AML-193 (cell line): Measurements from ENCODE around the gene IGFL2.
"Not testable (repeated sequence)": the region's sequence is repeated elsewhere in the genome, so short reads cannot be mapped to it uniquely, and the experiment has no call there.

Experiments used
- DNase-seq, 2 experiments: peaks; one replicate each; lab custom pipeline; 2025; lab: John Stamatoyannopoulos, UW

Gene IGFL2

GRCh38 chr19:46147791-46148288 lies at the start of gene IGFL2:
Gene IGFL2, plus strand, starts transcription at chr19:46148238. Its CDS starts 41 bp downstream, at chr19:46148279.
- no peak for DNase-seq

- no peak for DNase-seq
These were observed 47.7 kb upstream of the IGFL2 start for GRCh38 chr19:46100344-46100743.

DNA sequence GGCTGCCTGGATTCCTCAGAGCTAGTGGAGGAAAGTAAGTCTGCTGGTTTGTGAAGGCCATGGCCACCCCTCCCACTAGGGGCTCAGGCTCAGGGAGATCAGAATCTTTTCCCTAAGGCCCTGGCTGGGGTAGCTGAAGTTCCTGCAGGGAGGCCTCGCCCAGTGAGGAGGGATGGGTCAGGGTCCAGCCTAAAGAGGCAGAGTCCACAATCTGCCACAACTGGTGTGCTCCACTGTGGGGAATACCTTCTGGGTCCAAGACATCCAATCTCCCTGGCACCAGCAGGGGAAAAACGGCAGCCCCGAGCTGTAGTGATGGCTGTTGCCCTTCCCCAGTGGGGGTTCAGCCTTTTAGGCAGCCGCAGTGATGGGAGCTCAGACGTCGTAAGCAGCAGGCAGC lies 46.7 kb upstream of the IGFL2 start:
- DNase-seq: no peak

DNA sequence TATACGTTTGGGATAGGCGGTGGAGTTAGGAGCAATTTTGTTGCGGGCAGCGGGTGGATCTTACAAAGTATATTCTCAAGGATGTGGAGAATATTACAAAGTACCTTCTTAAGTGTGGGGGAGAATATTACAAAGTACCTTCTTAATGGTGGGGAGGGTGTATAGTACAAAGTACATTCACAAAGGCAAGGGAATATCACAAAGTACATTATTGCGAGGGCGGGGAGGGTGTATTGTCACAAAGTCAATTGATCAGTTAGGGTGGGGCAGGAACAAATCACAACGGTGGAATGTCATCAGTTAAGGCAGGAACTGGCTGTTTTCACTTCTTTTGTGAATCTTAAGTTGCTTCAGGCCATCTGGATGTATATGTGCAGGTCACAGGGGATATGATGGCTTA lies 45.7 kb upstream of the IGFL2 start:
- DNase-seq: not testable (repeated sequence)

DNA sequence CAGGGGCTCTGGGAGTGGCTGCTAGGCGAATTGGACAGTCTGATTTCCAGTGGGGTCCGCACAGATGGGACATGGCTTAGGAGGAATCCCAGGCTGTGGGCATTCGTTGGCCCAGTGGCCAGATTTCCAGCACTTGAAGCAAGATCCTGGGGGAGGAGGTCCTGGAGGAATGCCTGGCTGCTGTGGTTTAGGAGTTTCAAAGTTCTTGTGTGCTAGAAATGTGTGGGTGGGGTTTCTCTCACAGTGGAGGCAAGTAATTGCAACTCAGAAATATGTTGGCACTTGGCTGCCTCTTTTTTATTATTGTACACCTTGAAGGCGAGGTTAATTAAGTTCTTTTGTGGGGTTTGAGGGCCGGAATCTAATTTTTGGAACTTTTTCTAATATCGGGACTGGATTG lies 40.7 kb upstream of the IGFL2 start:
- DNase-seq: no peak

DNA sequence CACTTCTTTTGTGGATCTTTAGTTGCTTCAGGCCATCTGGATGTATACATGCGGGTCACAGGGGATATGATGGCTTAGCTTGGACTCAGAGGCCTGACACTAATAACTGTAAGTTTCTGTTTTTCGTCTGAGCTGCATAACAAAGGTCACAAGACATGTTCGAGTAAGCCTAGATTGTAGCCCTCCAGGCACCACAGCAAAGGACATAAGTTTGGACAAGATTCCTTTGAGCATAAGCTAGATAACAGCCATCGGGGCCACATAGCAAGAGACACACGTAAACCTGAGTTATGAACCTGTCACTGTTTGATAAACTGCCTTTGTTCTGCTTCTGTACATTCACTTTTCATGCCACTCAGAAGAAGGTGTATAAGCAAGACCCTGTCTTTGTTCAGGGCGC lies 38.2 kb upstream of the IGFL2 start:
- no peak for DNase-seq

GRCh38 chr19:46111376-46111775 lies 36.7 kb upstream of the IGFL2 start:
- no peak for DNase-seq

GRCh38 chr19:46112527-46112926 lies 35.5 kb upstream of the IGFL2 start:
- no peak for DNase-seq

DNA sequence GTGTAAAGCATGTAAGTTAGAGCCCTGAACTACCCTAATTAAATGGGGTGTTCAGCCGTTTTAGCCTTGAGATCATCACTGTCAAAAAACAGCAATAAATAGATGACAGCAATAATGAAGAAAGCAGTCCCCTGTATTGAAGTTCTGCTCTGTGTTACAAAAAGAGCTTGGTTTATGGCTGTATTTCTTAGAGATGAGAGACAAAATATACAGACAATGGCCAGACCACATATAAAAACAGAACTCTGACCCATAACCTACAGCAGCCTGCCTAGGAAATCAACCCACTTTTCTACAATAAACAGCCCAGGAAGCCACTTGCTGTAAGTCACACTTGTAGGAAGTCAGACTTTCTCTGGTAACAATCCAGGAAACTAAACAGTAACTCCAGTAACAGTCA lies 34.3 kb upstream of the IGFL2 start:
- no peak for DNase-seq

DNA sequence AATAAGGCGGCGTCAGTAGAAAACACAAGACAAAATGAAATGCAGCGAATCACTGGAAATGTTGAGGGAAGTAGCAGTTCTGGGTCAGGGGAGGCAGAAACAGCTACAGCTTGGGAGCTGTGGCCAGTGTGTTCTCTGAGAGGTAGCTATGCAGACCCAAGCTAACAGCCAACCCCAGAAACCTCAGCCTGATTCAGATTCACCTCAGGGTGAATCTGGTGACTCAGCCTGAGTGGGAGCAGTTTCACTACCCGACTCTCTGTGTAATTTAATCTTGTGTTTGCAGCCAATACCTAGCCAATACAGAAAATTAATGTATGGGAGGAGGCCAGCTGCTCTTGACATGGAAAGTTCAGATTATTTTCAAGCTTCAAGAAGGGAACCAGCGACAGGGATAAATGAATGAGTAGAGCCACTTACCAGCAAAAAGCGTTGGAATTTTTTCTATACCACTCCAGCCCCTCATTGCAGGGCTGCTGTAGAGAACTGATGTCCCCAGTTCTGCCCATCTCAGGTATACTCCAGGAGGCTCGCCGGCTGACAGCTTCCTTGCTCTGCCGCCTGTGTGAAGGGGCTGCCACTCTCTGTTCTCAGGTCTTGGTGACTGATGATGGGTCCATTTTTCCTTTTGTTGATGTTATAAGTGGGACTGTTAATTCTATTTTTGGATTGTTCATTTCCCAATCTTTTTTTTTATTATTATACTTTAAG lies 32.5 kb upstream of the IGFL2 start:
- DNase-seq: no peak

GRCh38 chr19:46116121-46116520 lies 31.9 kb upstream of the IGFL2 start:
- no peak for DNase-seq

- DNase-seq: no peak
These were observed 29.9 kb upstream of the IGFL2 start for GRCh38 chr19:46118136-46118535.

- DNase-seq: no peak
These were observed 23.4 kb upstream of the IGFL2 start, which contains the start of gene IGFL3 for GRCh38 chr19:46124638-46125115. Gene IGFL3, minus strand, starts transcription at chr19:46124688. Its CDS starts 39 bp downstream, at chr19:46124649.

DNA sequence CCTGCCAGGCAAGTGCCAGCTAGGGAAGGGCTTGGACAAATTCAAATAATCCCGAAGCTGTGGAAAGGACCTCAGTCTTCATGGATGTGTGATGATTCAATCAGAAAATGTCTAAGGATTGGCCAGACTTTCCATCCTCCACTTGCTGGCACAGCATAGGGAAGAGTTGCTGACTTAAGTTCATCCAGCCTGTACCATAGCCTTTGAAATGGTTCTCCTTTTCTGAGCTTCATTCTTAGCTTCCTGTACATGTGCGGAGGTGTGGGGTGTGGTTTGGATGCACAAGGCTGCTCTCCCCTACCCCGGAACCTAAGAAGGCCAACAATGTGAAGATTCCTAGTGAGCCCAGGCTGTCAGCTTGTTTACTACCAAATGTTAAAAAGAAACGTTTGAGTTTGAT lies 22.6 kb upstream of the IGFL2 start:
- DNase-seq: no peak

- no peak for DNase-seq
These were observed 21.9 kb upstream of the IGFL2 start for GRCh38 chr19:46126086-46126580.

- no peak for DNase-seq
These were observed 16.4 kb upstream of the IGFL2 start for GRCh38 chr19:46131485-46132143.

- DNase-seq: no peak
These were observed 15.4 kb upstream of the IGFL2 start for GRCh38 chr19:46132508-46133100.

GRCh38 chr19:46133101-46133627 lies 14.9 kb upstream of the IGFL2 start:
- no peak for DNase-seq

GRCh38 chr19:46133777-46134241 lies 14.2 kb upstream of the IGFL2 start:
- DNase-seq: no peak

GRCh38 chr19:46134527-46134926 lies 13.5 kb upstream of the IGFL2 start:
- DNase-seq: no peak

GRCh38 chr19:46137915-46138473 lies 10.0 kb upstream of the IGFL2 start:
- DNase-seq: no peak

DNA sequence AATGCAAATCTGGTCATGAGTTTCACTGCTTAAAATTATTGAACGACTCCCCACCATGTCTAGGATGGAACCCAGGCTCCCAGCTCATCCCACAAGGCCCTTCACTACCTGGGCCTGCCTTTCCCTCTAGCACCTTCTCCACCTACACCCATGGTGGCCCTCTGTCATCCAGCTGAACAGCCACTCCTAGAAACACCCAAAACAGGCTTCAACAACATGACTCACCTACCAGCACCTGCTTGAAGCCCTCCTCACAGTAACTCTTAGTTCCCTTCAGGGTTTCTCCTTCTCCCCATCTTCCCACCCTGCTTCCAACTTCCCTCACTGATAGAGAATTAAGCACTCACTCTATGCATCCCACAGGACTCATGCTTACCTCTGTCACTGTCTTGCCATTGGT lies 6.6 kb upstream of the IGFL2 start:
- no peak for DNase-seq
